ENCODE results near the gene CER1. TPM values are rescaled to one million over a fixed set of nuclear protein-coding genes. Genes with fewer than 3 reads are reported as not detected.

CER1 gene
- total RNA-seq, 4 donors from 2014 or later, result 1.5 TPM; not detected in 3

GRCh38 chr9:14750821-14751220 lies 28.3 kb upstream of the CER1 start:
- Histone ChIP-seq H3K27me3 (no peaks in the 10 kb centered on the region), H3K36me3 (peaks cover 0 to 9% (median 0%) of the 10 kb centered on the region in 3 donors), H3K27ac (no peak overlapping the region), H3K9me3 (no peaks in the 10 kb centered on the region), H3K4me3 (no peak overlapping the region), H3K4me1 (no peaks in the 10 kb centered on the region)
- TF ChIP-seq POLR2A (IDR thresholded peaks at IDR 0.05) (no peak), EP300 (IDR thresholded peaks at IDR 0.05) (no peak)
- TF ChIP-seq, protein P1, sequence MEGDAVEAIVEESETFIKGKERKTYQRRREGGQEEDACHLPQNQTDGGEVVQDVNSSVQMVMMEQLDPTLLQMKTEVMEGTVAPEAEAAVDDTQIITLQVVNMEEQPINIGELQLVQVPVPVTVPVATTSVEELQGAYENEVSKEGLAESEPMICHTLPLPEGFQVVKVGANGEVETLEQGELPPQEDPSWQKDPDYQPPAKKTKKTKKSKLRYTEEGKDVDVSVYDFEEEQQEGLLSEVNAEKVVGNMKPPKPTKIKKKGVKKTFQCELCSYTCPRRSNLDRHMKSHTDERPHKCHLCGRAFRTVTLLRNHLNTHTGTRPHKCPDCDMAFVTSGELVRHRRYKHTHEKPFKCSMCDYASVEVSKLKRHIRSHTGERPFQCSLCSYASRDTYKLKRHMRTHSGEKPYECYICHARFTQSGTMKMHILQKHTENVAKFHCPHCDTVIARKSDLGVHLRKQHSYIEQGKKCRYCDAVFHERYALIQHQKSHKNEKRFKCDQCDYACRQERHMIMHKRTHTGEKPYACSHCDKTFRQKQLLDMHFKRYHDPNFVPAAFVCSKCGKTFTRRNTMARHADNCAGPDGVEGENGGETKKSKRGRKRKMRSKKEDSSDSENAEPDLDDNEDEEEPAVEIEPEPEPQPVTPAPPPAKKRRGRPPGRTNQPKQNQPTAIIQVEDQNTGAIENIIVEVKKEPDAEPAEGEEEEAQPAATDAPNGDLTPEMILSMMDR (IDR thresholded peaks at IDR 0.05), result no peak
- no peak for DNase-seq (ENCODE audit: low spot score in 2 of 2)

DNA sequence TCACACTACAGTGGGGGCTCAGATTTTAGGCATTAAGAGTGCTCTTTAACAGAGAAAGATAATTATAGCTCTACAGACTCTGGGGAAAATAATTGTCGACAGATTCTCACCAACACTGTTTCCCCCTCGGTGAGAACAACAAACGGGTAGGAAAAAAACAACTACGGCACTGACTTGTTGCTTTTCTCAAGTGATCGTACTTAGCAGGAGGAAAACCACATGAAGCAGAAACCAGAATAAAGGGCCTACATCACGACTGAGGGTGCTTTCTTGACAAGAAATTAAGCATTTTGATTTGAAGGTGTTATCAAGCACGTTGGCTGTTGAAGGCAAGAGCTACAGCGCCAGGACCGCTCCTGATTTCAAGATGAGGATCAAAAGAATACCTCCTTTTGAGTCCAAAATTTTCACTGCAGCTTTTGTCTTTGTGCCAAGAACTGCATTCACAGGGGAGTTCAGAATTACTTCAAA lies 27.2 kb upstream of the CER1 start:
- DNase-seq (ENCODE audit: low spot score in 2 of 2), result no peak
- H3K36me3 ChIP-seq, result peaks cover 0 to 9% (median 0%) of the 10 kb centered on the region in 3 donors
- H3K27me3 ChIP-seq, result no peaks in the 10 kb centered on the region
- H3K4me3 ChIP-seq, result no peak overlapping the region
- no peaks in the 10 kb centered on the region for H3K9me3 ChIP-seq
- WGBS, 2 donors, result 62 to 66% methylated on average over 9 of the region's 9 CpGs
- no peak for TF ChIP-seq POLR2A (IDR thresholded peaks at IDR 0.05)
- no peak for TF ChIP-seq EP300 (IDR thresholded peaks at IDR 0.05)
- TF ChIP-seq, protein P1 (IDR thresholded peaks at IDR 0.05), result no peak
- H3K4me1 ChIP-seq, result no peaks in the 10 kb centered on the region
- no peak overlapping the region for H3K27ac ChIP-seq

- Histone ChIP-seq H3K4me1 (no peaks in the 10 kb centered on the region), H3K27ac (no peak overlapping the region), H3K27me3 (no peaks in the 10 kb centered on the region), H3K9me3 (no peaks in the 10 kb centered on the region), H3K4me3 (no peak overlapping the region), H3K36me3 (peaks cover 0 to 9% (median 0%) of the 10 kb centered on the region in 3 donors)
- TF ChIP-seq, protein P1 (IDR thresholded peaks at IDR 0.05), result no peak
- TF ChIP-seq EP300 (IDR thresholded peaks at IDR 0.05) (no peak), POLR2A (IDR thresholded peaks at IDR 0.05) (no peak)
- no peak for DNase-seq (ENCODE audit: low spot score in 2 of 2)
- WGBS, 2 donors, result 93 to 94% methylated on average over 3 of the region's 3 CpGs
Measured at GRCh38 chr9:14748373-14748772, 25.8 kb upstream of the CER1 start.

DNA sequence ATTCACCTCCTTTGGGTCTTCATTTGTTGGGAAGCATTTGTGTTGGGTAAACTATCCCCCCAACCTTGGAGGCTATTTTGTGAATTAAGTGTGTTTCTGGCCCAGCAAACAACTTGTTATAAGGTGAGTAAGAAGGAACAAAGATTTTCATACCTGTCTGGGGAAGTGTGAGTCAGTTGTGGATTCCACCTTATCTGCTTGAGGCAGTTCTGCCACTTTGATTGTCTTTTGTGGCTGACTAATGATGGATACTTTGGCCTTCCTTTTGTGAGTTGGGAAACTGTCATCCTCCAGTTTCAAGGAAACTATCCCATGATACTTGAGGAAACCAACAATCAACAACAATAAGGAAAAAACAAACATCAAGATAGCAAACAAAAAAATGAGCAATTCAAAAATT lies 24.6 kb upstream of the CER1 start:
- no peaks in the 10 kb centered on the region for H3K9me3 ChIP-seq
- H3K4me3 ChIP-seq, result no peak overlapping the region
- TF ChIP-seq, protein P1 (IDR thresholded peaks at IDR 0.05), result no peak
- TF ChIP-seq EP300 (IDR thresholded peaks at IDR 0.05) (no peak), POLR2A (IDR thresholded peaks at IDR 0.05) (no peak)
- no peak for DNase-seq (ENCODE audit: low spot score in 2 of 2)
- H3K4me1 ChIP-seq, result no peaks in the 10 kb centered on the region
- no peaks in the 10 kb centered on the region for H3K27me3 ChIP-seq
- H3K27ac ChIP-seq, result no peak overlapping the region
- H3K36me3 ChIP-seq, result peaks cover 0 to 9% (median 0%) of the 10 kb centered on the region in 3 donors

DNA sequence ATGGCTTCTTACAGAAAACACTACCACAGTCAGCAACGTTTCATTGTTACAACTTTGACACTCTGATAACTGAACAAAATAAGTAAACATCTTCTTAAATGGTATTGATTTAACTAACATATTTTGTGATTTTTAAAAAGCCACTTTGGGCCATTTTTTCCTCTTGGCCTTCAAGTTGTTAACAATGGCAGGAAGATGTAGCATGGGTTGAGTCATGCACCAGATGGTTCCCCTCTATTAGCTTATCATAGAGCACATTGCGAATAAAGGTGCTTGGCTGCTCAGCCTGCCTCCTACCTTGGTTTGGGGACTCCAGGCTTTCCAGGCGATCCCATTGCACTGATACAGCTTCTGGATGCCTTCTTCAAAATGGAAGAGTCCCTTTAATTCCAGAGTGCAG lies 24.1 kb upstream of the CER1 start:
- H3K27ac ChIP-seq, result no peak overlapping the region
- 83 to 89% methylated on average over 3 of the region's 3 CpGs for WGBS, 2 donors
- peaks cover 0 to 9% (median 0%) of the 10 kb centered on the region in 3 donors for H3K36me3 ChIP-seq

More for the DNA sequence above, 24.1 kb upstream of the CER1 start:
- DNase-seq (ENCODE audit: low spot score in 2 of 2), result no peak
- Histone ChIP-seq H3K9me3 (no peaks in the 10 kb centered on the region), H3K4me1 (no peaks in the 10 kb centered on the region), H3K27me3 (no peaks in the 10 kb centered on the region), H3K4me3 (no peak overlapping the region)
- TF ChIP-seq, protein P1 (IDR thresholded peaks at IDR 0.05), result no peak
- TF ChIP-seq EP300 (IDR thresholded peaks at IDR 0.05), result no peak
- TF ChIP-seq POLR2A (IDR thresholded peaks at IDR 0.05), result no peak

Data from tibial nerve (tissue), 4 donors.